Measurements from ENCODE around the gene FUT7. TPM values are rescaled to one million over a fixed set of nuclear protein-coding genes. Genes with fewer than 3 reads are reported as not detected.

The FUT7 gene
- total RNA-seq, 1 donor from 2014 or later = not detected

Other genes starting within 250 kb of the FUT7 start
- gene TMEM141, start 240.7 kb downstream of the FUT7 start, total RNA-seq = 28.7 TPM
- gene CCDC183, start 235.8 kb downstream of the FUT7 start, total RNA-seq = 1.0 TPM
- 34.4 TPM for gene RABL6, start 224.1 kb downstream of the FUT7 start, total RNA-seq
- gene AJM1, start 189.6 kb downstream of the FUT7 start, total RNA-seq = 0.52 TPM
- 109 TPM for gene PHPT1, start 182.7 kb downstream of the FUT7 start, total RNA-seq
- gene MAMDC4, start 179.7 kb downstream of the FUT7 start, total RNA-seq = 0.52 TPM
- gene EDF1, start 165.8 kb downstream of the FUT7 start, total RNA-seq = 196 TPM
- 4.7 TPM for gene TRAF2, start 145.6 kb downstream of the FUT7 start, total RNA-seq
- gene FBXW5, start 87.3 kb downstream of the FUT7 start, total RNA-seq = 45.4 TPM
- not detected for gene C8G, start 86.8 kb downstream of the FUT7 start, total RNA-seq
- gene LCN12, start 79.8 kb downstream of the FUT7 start, total RNA-seq = not detected
- 4.2 TPM for gene PTGDS, start 54.6 kb downstream of the FUT7 start, total RNA-seq
- under 0.01 TPM for gene LCNL1, start 49.1 kb downstream of the FUT7 start, total RNA-seq
- 2.1 TPM for gene PAXX, start 39.7 kb downstream of the FUT7 start, total RNA-seq
- not detected for gene CLIC3, start 35.5 kb downstream of the FUT7 start, total RNA-seq
- 5.2 TPM for gene ABCA2, start 3.9 kb downstream of the FUT7 start, total RNA-seq
- 5.7 TPM for gene NPDC1, start 14.1 kb upstream of the FUT7 start, total RNA-seq
- gene ENTPD2, start 22.0 kb upstream of the FUT7 start, total RNA-seq = 5.2 TPM
- 1.0 TPM for gene SAPCD2, start 38.5 kb upstream of the FUT7 start, total RNA-seq
- gene UAP1L1, start 45.4 kb upstream of the FUT7 start, total RNA-seq = 1.0 TPM
- gene MAN1B1, start 54.9 kb upstream of the FUT7 start, total RNA-seq = 31.8 TPM
- 19.8 TPM for gene DPP7, start 82.6 kb upstream of the FUT7 start, total RNA-seq
- not detected for gene GRIN1, start 107.1 kb upstream of the FUT7 start, total RNA-seq
- not detected for gene LRRC26, start 138.0 kb upstream of the FUT7 start, total RNA-seq
- not detected for gene TMEM210, start 140.0 kb upstream of the FUT7 start, total RNA-seq
- 21.4 TPM for gene ANAPC2, start 156.5 kb upstream of the FUT7 start, total RNA-seq
- gene SSNA1, start 156.6 kb upstream of the FUT7 start, total RNA-seq = 47.0 TPM
- 2.6 TPM for gene TPRN, start 168.7 kb upstream of the FUT7 start, total RNA-seq
- 32.9 TPM for gene TMEM203, start 173.6 kb upstream of the FUT7 start, total RNA-seq
- 4.7 TPM for gene NDOR1, start 173.6 kb upstream of the FUT7 start, total RNA-seq
- gene RNF208, start 190.2 kb upstream of the FUT7 start, total RNA-seq = not detected
- gene CYSRT1, start 193.1 kb upstream of the FUT7 start, total RNA-seq = not detected
- not detected for gene RNF224, start 195.4 kb upstream of the FUT7 start, total RNA-seq
- gene SLC34A3, start 198.8 kb upstream of the FUT7 start, total RNA-seq = not detected
- 97.1 TPM for gene TUBB4B, start 209.2 kb upstream of the FUT7 start, total RNA-seq
- gene STPG3, start 219.2 kb upstream of the FUT7 start, total RNA-seq = not detected
- 33.9 TPM for gene NELFB, start 223.2 kb upstream of the FUT7 start, total RNA-seq
- 2.1 TPM for gene TOR4A, start 245.6 kb upstream of the FUT7 start, total RNA-seq